Thyroid gland (tissue), 4 donors: ENCODE measurements around the gene KRTAP2-3. TPM values are rescaled to one million over a fixed set of nuclear protein-coding genes. Genes with fewer than 3 reads are reported as not detected.
"Not testable (repeated sequence)": the region's sequence is repeated elsewhere in the genome, so short reads cannot be mapped to it uniquely, and the experiment has no call there.

Experiments used
- DNase-seq, 2 donors: peaks; one replicate each; pipeline ENCODE4 v3.0.0-alpha.2; 2019
- H3K27ac ChIP-seq, 3 donors: fragments of 200-600 bp; sonication (generic); 1 replicate in 2 of 3; 2 replicates in 1 of 3; pipeline ENCODE4 v1.5.1; 2016 to 2019; ENCODE audit warnings: mild to moderate bottlenecking in 1 of 3, moderate library complexity in 1 of 3
- H3K27me3 ChIP-seq: fragments of 200-600 bp; sonication (generic); one replicate; pipeline ENCODE4 v1.5.1; 2019
- H3K36me3 ChIP-seq, 2 donors: fragments of 200-600 bp; sonication (generic); one replicate each; pipeline ENCODE4 v1.5.1; 2016 to 2019
- H3K4me1 ChIP-seq, 2 donors: fragments of 200-600 bp; sonication (generic); one replicate each; pipeline ENCODE4 v1.5.1; 2017 to 2019
- H3K4me3 ChIP-seq, 3 donors: fragments of 200-600 bp; sonication (generic); replicated peaks in 1 of 3; 1 replicate in 2 of 3; 2 replicates in 1 of 3; pipeline ENCODE4 v1.5.1; 2016; ENCODE audit warnings: mild to moderate bottlenecking in 1 of 3
- H3K9me3 ChIP-seq: fragments of 200-600 bp; sonication (generic); one replicate; pipeline ENCODE4 v1.5.1; 2017
- POLR2A ChIP-seq, 2 donors: fragments of 450-650 bp; IDR thresholded peaks; one replicate each; pipeline ENCODE4 v1.6.1; 2017; ENCODE audit warnings: antibody characterized with exemption in 2 of 2, mild to moderate bottlenecking in 2 of 2, moderate library complexity in 1 of 2
- WGBS, 2 donors: methylation state at CpG; one replicate each; pipeline ENCODE4 v1.1.5; 2017; 5-methylcytosine and 5-hydroxymethylcytosine counted together
- intact Hi-C: fragments of 100-400 bp; cut with DNase I; formaldehyde crosslinking; loops from one replicate; pipeline ENCODE4 v1.15.1; 2023
- total RNA-seq, 4 donors: library from RNA; depleted of rRNA; stranded (reverse); fragments of >200 nt; gene quantifications; one replicate each; pipeline ENCODE4 v1.2.3, GENCODE V29; 2016
- TF ChIP-seq, protein P1 (sequence below), 6 experiments: fragments of 200-600 bp in 3 of 6; fragments of 450-650 bp in 3 of 6; sonication (generic) in 3 of 6; IDR thresholded peaks; one replicate each; pipeline ENCODE4 v1.5.1; 2016 to 2019; ENCODE audit warnings: antibody characterized with exemption in 6 of 6, mild to moderate bottlenecking in 2 of 6, inconsistent platforms in 1 of 6, moderate library complexity in 1 of 6

The KRTAP2-3 gene
- total RNA-seq, 4 donors from 2014 or later = not detected

- H3K27ac ChIP-seq, H3K4me1 ChIP-seq, H3K4me3 ChIP-seq, H3K9me3 ChIP-seq, H3K27me3 ChIP-seq, DNase-seq, intact Hi-C loops, H3K36me3 ChIP-seq: not testable (repeated sequence)
- WGBS, 2 donors = 82 to 97% methylated on average over 2 of the region's 2 CpGs
Measured at GRCh38 chr17:41083427-41083826, 23.5 kb upstream of the KRTAP2-3 start.

DNA sequence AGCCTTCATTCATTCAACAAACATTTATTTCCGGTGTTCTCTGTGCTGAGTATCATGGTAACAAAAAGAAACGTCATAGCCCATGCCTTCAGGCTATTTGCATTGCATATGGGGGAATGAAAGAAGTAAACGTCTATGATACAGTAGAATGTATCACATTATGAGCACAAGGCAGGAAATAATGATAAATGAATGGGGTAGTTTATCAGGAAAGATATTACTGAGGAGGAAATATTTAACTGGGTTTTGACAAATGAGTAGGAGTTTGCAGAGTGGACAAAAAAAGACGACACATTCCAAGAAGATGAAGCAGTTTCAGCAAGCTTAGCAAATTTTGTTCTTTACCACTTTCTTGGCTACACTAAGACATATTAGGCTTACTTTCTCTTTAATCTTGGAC is 22.7 kb upstream of the KRTAP2-3 start:
- 60 to 69% methylated on average over 4 of the region's 4 CpGs for WGBS, 2 donors
- no peak overlapping the region for H3K27ac ChIP-seq
- no peaks in the 10 kb centered on the region for H3K27me3 ChIP-seq
- DNase-seq = no peak
- no peaks in the 10 kb centered on the region for H3K4me1 ChIP-seq
- H3K36me3 ChIP-seq = no peaks in the 10 kb centered on the region
- no peak overlapping the region for H3K4me3 ChIP-seq
- no peak for TF ChIP-seq POLR2A (IDR thresholded peaks at IDR 0.05)
- TF ChIP-seq, protein P1, sequence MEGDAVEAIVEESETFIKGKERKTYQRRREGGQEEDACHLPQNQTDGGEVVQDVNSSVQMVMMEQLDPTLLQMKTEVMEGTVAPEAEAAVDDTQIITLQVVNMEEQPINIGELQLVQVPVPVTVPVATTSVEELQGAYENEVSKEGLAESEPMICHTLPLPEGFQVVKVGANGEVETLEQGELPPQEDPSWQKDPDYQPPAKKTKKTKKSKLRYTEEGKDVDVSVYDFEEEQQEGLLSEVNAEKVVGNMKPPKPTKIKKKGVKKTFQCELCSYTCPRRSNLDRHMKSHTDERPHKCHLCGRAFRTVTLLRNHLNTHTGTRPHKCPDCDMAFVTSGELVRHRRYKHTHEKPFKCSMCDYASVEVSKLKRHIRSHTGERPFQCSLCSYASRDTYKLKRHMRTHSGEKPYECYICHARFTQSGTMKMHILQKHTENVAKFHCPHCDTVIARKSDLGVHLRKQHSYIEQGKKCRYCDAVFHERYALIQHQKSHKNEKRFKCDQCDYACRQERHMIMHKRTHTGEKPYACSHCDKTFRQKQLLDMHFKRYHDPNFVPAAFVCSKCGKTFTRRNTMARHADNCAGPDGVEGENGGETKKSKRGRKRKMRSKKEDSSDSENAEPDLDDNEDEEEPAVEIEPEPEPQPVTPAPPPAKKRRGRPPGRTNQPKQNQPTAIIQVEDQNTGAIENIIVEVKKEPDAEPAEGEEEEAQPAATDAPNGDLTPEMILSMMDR (IDR thresholded peaks at IDR 0.05) = no peak
- no peaks in the 10 kb centered on the region for H3K9me3 ChIP-seq
- intact Hi-C loops = no loop called here

GRCh38 chr17:41076788-41077187 is 16.9 kb upstream of the KRTAP2-3 start:
- Histone ChIP-seq H3K4me1 (no peaks in the 10 kb centered on the region), H3K27me3 (no peaks in the 10 kb centered on the region), H3K27ac (no peak overlapping the region), H3K36me3 (no peaks in the 10 kb centered on the region), H3K9me3 (no peaks in the 10 kb centered on the region), H3K4me3 (no peak overlapping the region)
- intact Hi-C loops = no loop called here
- no peak for DNase-seq
- no peak for TF ChIP-seq POLR2A (IDR thresholded peaks at IDR 0.05)
- TF ChIP-seq, protein P1 (IDR thresholded peaks at IDR 0.05) = no peak

DNA sequence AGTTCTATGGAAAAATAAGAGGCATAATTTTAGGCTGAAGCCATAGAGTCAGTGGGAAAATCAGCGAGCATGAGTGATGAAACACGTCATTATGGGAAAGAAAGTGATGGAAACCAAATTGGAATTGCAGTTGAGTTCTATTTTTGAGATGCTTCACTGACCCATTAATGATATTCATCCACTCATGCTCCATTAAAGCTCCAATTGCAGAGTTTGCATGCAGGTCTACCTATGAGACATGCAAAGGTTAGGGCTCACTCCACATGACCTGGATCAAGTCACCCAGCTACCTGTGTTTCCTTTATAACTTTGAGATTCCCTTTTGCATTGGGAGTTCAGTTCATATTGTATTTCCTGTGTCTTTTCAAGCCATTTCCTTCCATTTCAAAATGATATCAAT is 13.8 kb upstream of the KRTAP2-3 start:
- no peak for DNase-seq
- H3K9me3 ChIP-seq = no peaks in the 10 kb centered on the region
- no peaks in the 10 kb centered on the region for H3K27me3 ChIP-seq
- no peak overlapping the region for H3K4me3 ChIP-seq
- H3K27ac ChIP-seq = no peak overlapping the region
- 93% methylated on average over 2 of the region's 2 CpGs for WGBS, 2 donors
- TF ChIP-seq, protein P1 (IDR thresholded peaks at IDR 0.05) = no peak
- TF ChIP-seq POLR2A (IDR thresholded peaks at IDR 0.05) = no peak
- no peaks in the 10 kb centered on the region for H3K4me1 ChIP-seq
- no peaks in the 10 kb centered on the region for H3K36me3 ChIP-seq
- intact Hi-C loops = no loop called here

- Histone ChIP-seq H3K4me1 (no peaks in the 10 kb centered on the region), H3K4me3 (no peak overlapping the region), H3K9me3 (no peaks in the 10 kb centered on the region), H3K36me3 (no peaks in the 10 kb centered on the region), H3K27me3 (no peaks in the 10 kb centered on the region), H3K27ac (no peak overlapping the region)
- DNase-seq = no peak
- no peak for TF ChIP-seq POLR2A (IDR thresholded peaks at IDR 0.05)
- intact Hi-C loops = no loop called here
- 93 to 98% methylated on average over 5 of the region's 5 CpGs for WGBS, 2 donors
Measured at GRCh38 chr17:41071606-41072360, 11.9 kb upstream of the KRTAP2-3 start.

GRCh38 chr17:41069031-41069430 is 9.1 kb upstream of the KRTAP2-3 start:
- H3K36me3 ChIP-seq = no peaks in the 10 kb centered on the region
- WGBS, 2 donors = 74 to 86% methylated on average over 3 of the region's 3 CpGs
- no peaks in the 10 kb centered on the region for H3K9me3 ChIP-seq
- DNase-seq = no peak
- no peak overlapping the region for H3K27ac ChIP-seq
- TF ChIP-seq POLR2A (IDR thresholded peaks at IDR 0.05) = no peak
- TF ChIP-seq, protein P1 (IDR thresholded peaks at IDR 0.05) = no peak
- no peaks in the 10 kb centered on the region for H3K4me1 ChIP-seq
- H3K27me3 ChIP-seq = no peaks in the 10 kb centered on the region
- H3K4me3 ChIP-seq = no peak overlapping the region
- intact Hi-C loops = no loop called here
